ENCODE data around the gene PTCH1. TPM values are rescaled to one million over a fixed set of nuclear protein-coding genes. Genes with fewer than 3 reads are reported as not detected.

Gene PTCH1
- total and polyA plus RNA-seq, 2 experiments from 2014 or later = 21.4 to 34.1 TPM

DNA sequence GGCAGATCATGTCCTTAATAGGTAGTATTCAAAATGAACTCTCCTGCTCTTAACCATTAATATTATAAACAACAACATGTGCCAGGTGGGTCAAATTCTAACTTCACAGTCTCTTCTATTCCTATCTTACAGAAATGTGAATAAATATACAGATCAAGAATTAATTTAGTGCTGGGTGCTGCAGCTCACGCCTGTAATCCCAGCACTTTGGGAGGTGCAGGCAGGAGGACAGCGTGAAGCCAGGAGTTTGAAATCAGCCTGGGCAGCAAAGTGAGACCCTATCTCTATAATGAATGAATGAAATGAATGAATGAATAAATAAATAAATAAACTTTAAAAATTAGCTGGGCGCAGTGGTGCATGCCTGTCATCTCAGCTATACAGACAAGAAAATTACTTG lies 34.1 kb downstream of the PTCH1 start:
- Mint-ChIP-seq H3K4me3 (no peak overlapping the region), H3K27ac (no peak overlapping the region), H3K4me1 (peaks cover 70% of the 10 kb centered on the region), H3K36me3 (ENCODE audit: low read depth) (peaks cover 20% of the 10 kb centered on the region; the same call in 2 of the 3 replicates), H3K9me3 (no peaks in the 10 kb centered on the region), H3K27me3 (ENCODE audit: insufficient read depth, low read depth, poor library complexity) (peaks cover 2% of the 10 kb centered on the region)
- peaks cover 40% of the 10 kb centered on the region for H3K4me1 ChIP-seq (ENCODE audit: insufficient read depth)
- no peak overlapping the region for H3K4me3 ChIP-seq
- H3K79me2 ChIP-seq (replicated peaks; ENCODE audit: insufficient read depth) = peaks cover 66% of the 10 kb centered on the region
- H3K27me3 ChIP-seq (ENCODE audit: insufficient read depth) = no peaks in the 10 kb centered on the region
- no peaks in the 10 kb centered on the region for H3K9me2 ChIP-seq (ENCODE audit: insufficient read depth)
- H3K4me2 ChIP-seq = peak overlapping the region; percentile 17; the same call in 1 of the 2 replicates
- peaks cover 26% of the 10 kb centered on the region for H3K36me3 ChIP-seq (ENCODE audit: insufficient read depth)
- no peak overlapping the region for H2AFZ ChIP-seq
- DNase-seq (ENCODE audit: low spot score) (no peak), ATAC-seq (no peak)
- H3K27ac ChIP-seq (ENCODE audit: low read depth) = no peak overlapping the region
- no peak for TF ChIP-seq STAT1 (IDR thresholded peaks at IDR 0.05; ENCODE audit: unreplicated experiment)
- no peak for TF ChIP-seq ZNF331 (CRISPR knock-in tag; IDR thresholded peaks at IDR 0.05; ENCODE audit: low read depth)
- TF ChIP-seq POLR2AphosphoS5 (IDR thresholded peaks at IDR 0.05; ENCODE audit: low read depth) = no peak
- TF ChIP-seq, protein P1, sequence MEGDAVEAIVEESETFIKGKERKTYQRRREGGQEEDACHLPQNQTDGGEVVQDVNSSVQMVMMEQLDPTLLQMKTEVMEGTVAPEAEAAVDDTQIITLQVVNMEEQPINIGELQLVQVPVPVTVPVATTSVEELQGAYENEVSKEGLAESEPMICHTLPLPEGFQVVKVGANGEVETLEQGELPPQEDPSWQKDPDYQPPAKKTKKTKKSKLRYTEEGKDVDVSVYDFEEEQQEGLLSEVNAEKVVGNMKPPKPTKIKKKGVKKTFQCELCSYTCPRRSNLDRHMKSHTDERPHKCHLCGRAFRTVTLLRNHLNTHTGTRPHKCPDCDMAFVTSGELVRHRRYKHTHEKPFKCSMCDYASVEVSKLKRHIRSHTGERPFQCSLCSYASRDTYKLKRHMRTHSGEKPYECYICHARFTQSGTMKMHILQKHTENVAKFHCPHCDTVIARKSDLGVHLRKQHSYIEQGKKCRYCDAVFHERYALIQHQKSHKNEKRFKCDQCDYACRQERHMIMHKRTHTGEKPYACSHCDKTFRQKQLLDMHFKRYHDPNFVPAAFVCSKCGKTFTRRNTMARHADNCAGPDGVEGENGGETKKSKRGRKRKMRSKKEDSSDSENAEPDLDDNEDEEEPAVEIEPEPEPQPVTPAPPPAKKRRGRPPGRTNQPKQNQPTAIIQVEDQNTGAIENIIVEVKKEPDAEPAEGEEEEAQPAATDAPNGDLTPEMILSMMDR (conservative IDR thresholded peaks at IDR 0.05; ENCODE audit: low read depth in 2 of 2) = no peak
- no peak for TF ChIP-seq ZNF114 (CRISPR knock-in tag; IDR thresholded peaks at IDR 0.05)
- no peak for TF ChIP-seq JUNB (IDR thresholded peaks at IDR 0.05; ENCODE audit: unreplicated experiment)
- no peak for TF ChIP-seq CREB1 (CRISPR knock-in tag; IDR thresholded peaks at IDR 0.05; ENCODE audit: low read depth)
- TF ChIP-seq, protein P2, sequence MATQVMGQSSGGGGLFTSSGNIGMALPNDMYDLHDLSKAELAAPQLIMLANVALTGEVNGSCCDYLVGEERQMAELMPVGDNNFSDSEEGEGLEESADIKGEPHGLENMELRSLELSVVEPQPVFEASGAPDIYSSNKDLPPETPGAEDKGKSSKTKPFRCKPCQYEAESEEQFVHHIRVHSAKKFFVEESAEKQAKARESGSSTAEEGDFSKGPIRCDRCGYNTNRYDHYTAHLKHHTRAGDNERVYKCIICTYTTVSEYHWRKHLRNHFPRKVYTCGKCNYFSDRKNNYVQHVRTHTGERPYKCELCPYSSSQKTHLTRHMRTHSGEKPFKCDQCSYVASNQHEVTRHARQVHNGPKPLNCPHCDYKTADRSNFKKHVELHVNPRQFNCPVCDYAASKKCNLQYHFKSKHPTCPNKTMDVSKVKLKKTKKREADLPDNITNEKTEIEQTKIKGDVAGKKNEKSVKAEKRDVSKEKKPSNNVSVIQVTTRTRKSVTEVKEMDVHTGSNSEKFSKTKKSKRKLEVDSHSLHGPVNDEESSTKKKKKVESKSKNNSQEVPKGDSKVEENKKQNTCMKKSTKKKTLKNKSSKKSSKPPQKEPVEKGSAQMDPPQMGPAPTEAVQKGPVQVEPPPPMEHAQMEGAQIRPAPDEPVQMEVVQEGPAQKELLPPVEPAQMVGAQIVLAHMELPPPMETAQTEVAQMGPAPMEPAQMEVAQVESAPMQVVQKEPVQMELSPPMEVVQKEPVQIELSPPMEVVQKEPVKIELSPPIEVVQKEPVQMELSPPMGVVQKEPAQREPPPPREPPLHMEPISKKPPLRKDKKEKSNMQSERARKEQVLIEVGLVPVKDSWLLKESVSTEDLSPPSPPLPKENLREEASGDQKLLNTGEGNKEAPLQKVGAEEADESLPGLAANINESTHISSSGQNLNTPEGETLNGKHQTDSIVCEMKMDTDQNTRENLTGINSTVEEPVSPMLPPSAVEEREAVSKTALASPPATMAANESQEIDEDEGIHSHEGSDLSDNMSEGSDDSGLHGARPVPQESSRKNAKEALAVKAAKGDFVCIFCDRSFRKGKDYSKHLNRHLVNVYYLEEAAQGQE (IDR thresholded peaks at IDR 0.05; ENCODE audit: unreplicated experiment) = no peak
- TF ChIP-seq NANOG (IDR thresholded peaks at IDR 0.05; ENCODE audit: borderline replicate concordance) = no peak
- TF ChIP-seq, protein P3, sequence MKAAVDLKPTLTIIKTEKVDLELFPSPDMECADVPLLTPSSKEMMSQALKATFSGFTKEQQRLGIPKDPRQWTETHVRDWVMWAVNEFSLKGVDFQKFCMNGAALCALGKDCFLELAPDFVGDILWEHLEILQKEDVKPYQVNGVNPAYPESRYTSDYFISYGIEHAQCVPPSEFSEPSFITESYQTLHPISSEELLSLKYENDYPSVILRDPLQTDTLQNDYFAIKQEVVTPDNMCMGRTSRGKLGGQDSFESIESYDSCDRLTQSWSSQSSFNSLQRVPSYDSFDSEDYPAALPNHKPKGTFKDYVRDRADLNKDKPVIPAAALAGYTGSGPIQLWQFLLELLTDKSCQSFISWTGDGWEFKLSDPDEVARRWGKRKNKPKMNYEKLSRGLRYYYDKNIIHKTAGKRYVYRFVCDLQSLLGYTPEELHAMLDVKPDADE (IDR thresholded peaks at IDR 0.05) = no peak
- TF ChIP-seq, protein P4, sequence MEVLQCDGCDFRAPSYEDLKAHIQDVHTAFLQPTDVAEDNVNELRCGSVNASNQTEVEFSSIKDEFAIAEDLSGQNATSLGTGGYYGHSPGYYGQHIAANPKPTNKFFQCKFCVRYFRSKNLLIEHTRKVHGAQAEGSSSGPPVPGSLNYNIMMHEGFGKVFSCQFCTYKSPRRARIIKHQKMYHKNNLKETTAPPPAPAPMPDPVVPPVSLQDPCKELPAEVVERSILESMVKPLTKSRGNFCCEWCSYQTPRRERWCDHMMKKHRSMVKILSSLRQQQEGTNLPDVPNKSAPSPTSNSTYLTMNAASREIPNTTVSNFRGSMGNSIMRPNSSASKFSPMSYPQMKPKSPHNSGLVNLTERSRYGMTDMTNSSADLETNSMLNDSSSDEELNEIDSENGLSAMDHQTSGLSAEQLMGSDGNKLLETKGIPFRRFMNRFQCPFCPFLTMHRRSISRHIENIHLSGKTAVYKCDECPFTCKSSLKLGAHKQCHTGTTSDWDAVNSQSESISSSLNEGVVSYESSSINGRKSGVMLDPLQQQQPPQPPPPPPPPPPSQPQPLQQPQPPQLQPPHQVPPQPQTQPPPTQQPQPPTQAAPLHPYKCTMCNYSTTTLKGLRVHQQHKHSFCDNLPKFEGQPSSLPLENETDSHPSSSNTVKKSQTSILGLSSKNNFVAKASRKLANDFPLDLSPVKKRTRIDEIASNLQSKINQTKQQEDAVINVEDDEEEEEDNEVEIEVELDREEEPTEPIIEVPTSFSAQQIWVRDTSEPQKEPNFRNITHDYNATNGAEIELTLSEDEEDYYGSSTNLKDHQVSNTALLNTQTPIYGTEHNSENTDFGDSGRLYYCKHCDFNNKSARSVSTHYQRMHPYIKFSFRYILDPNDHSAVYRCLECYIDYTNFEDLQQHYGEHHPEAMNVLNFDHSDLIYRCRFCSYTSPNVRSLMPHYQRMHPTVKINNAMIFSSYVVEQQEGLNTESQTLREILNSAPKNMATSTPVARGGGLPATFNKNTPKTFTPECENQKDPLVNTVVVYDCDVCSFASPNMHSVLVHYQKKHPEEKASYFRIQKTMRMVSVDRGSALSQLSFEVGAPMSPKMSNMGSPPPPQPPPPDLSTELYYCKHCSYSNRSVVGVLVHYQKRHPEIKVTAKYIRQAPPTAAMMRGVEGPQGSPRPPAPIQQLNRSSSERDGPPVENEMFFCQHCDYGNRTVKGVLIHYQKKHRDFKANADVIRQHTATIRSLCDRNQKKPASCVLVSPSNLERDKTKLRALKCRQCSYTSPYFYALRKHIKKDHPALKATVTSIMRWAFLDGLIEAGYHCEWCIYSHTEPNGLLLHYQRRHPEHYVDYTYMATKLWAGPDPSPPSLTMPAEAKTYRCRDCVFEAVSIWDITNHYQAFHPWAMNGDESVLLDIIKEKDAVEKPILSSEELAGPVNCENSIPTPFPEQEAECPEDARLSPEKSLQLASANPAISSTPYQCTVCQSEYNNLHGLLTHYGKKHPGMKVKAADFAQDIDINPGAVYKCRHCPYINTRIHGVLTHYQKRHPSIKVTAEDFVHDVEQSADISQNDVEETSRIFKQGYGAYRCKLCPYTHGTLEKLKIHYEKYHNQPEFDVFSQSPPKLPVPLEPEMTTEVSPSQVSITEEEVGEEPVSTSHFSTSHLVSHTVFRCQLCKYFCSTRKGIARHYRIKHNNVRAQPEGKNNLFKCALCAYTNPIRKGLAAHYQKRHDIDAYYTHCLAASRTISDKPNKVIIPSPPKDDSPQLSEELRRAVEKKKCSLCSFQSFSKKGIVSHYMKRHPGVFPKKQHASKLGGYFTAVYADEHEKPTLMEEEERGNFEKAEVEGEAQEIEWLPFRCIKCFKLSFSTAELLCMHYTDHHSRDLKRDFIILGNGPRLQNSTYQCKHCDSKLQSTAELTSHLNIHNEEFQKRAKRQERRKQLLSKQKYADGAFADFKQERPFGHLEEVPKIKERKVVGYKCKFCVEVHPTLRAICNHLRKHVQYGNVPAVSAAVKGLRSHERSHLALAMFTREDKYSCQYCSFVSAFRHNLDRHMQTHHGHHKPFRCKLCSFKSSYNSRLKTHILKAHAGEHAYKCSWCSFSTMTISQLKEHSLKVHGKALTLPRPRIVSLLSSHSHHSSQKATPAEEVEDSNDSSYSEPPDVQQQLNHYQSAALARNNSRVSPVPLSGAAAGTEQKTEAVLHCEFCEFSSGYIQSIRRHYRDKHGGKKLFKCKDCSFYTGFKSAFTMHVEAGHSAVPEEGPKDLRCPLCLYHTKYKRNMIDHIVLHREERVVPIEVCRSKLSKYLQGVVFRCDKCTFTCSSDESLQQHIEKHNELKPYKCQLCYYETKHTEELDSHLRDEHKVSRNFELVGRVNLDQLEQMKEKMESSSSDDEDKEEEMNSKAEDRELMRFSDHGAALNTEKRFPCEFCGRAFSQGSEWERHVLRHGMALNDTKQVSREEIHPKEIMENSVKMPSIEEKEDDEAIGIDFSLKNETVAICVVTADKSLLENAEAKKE (CRISPR knock-in tag; IDR thresholded peaks at IDR 0.05) = no peak
- no peak for TF ChIP-seq EZH2phosphoT487 (IDR thresholded peaks at IDR 0.05; ENCODE audit: unreplicated experiment)
- no peak for TF ChIP-seq EZH2 (IDR thresholded peaks at IDR 0.05; ENCODE audit: low read depth, unreplicated experiment)
- H4K20me1 ChIP-seq (replicated peaks; ENCODE audit: insufficient read depth) = peaks cover 36% of the 10 kb centered on the region
- H3F3A ChIP-seq (replicated peaks; ENCODE audit: low read depth) = 0 out of 2 replicates have a peak, but pooled peaks cover 3% of the 10 kb centered on the region

Measured in GM23338 (cell line).